Measurements from ENCODE around the gene TIMM44. TPM values are rescaled to one million over a fixed set of nuclear protein-coding genes. Genes with fewer than 3 reads are reported as not detected.

TIMM44 gene
- 10 to 100 TPM; 51.7 to 80.1 (median 78.6) TPM for total RNA-seq
- 10 to 100 TPM; 33.0 to 72.4 (median 38.8) TPM for polyA plus RNA-seq

GRCh38 chr19:7943444-7944176 lies at the start of gene TIMM44:
Gene TIMM44 (minus strand): TSS chr19:7943666. CDS start chr19:7943651, 15 bp downstream.
- Histone ChIP-seq H3K27ac (peak within 1 kb of the TSS; percentile 94 to 99 (median 96)), H3K9me3 (no peaks in the 10 kb centered on the region), H3K27me3 (no peaks in the 10 kb centered on the region), H3K36me3 (peaks cover 0 to 26% (median 13%) of the 10 kb centered on the region in 4 donors), H3K4me1 (peaks cover 3 to 53% (median 37%) of the 10 kb centered on the region in 4 donors), H3K4me3 (peak within 1 kb of the TSS; percentile 68 to 87 (median 75))
- WGBS, 2 donors: 0 to 1% methylated on average over 56 of the region's 56 CpGs
- TF ChIP-seq POLR2AphosphoS5 (IDR thresholded peaks at IDR 0.05) (peak; percentile 80 to 94 (median 91)), POLR2A (IDR thresholded peaks at IDR 0.05) (peak; percentile 60 to 71), CTCF (IDR thresholded peaks at IDR 0.05) (no peak), EP300 (IDR thresholded peaks at IDR 0.05) (no peak)
- DNase-seq: peak; percentile 100
- intact Hi-C loops (cut with DNase I): loop anchor here (1.0 kb wide), 2 partner anchors 59 to 310 kb away; no protein-coding TSS in a partner anchor

- no peaks in the 10 kb centered on the region for H3K9me3 ChIP-seq
- no peaks in the 10 kb centered on the region for H3K27me3 ChIP-seq
- intact Hi-C loops (cut with DNase I): loop anchor here (10.0 kb wide), 1 partner anchor 428 kb away; no protein-coding TSS in a partner anchor
- no peak for DNase-seq
- no peak overlapping the region for H3K27ac ChIP-seq
- H3K4me3 ChIP-seq: no peak overlapping the region
- WGBS, 2 donors: 79 to 80% methylated on average over 10 of the region's 10 CpGs
- peaks cover 0 to 24% (median 17%) of the 10 kb centered on the region in 4 donors for H3K4me1 ChIP-seq
- peaks cover 15 to 40% (median 31%) of the 10 kb centered on the region in 4 donors for H3K36me3 ChIP-seq
- TF ChIP-seq POLR2AphosphoS5 (IDR thresholded peaks at IDR 0.05) (no peak), EP300 (IDR thresholded peaks at IDR 0.05) (no peak), CTCF (IDR thresholded peaks at IDR 0.05) (no peak), POLR2A (IDR thresholded peaks at IDR 0.05) (no peak)
Measured at GRCh38 chr19:7992575-7992974, 49.1 kb upstream of the TIMM44 start.

GRCh38 chr19:7989071-7989575 lies 45.7 kb upstream of the TIMM44 start:
- no peaks in the 10 kb centered on the region for H3K9me3 ChIP-seq
- intact Hi-C loops (cut with DNase I): no loop called here
- WGBS, 2 donors: 95 to 97% methylated on average over 12 of the region's 12 CpGs

GRCh38 chr19:7988307-7988706 lies 44.8 kb upstream of the TIMM44 start:
- Histone ChIP-seq H3K27me3 (no peaks in the 10 kb centered on the region), H3K9me3 (no peaks in the 10 kb centered on the region), H3K36me3 (peaks cover 15 to 81% (median 42%) of the 10 kb centered on the region in 4 donors), H3K4me3 (no peak overlapping the region), H3K4me1 (peaks cover 0 to 22% (median 15%) of the 10 kb centered on the region in 4 donors), H3K27ac (no peak overlapping the region)
- intact Hi-C loops (cut with DNase I): no loop called here
- DNase-seq: no peak
- TF ChIP-seq POLR2AphosphoS5 (IDR thresholded peaks at IDR 0.05) (no peak), EP300 (IDR thresholded peaks at IDR 0.05) (no peak), CTCF (IDR thresholded peaks at IDR 0.05) (no peak), POLR2A (IDR thresholded peaks at IDR 0.05) (no peak)
- 88 to 89% methylated on average over 5 of the region's 5 CpGs for WGBS, 2 donors

More at GRCh38 chr19:7989071-7989575, 45.7 kb upstream of the TIMM44 start:
- no peak for DNase-seq
- Histone ChIP-seq H3K36me3 (peaks cover 15 to 73% (median 37%) of the 10 kb centered on the region in 4 donors), H3K27me3 (no peaks in the 10 kb centered on the region), H3K4me1 (peaks cover 0 to 29% (median 24%) of the 10 kb centered on the region in 4 donors), H3K4me3 (no peak overlapping the region), H3K27ac (no peak overlapping the region)
- TF ChIP-seq POLR2AphosphoS5 (IDR thresholded peaks at IDR 0.05): no peak
- TF ChIP-seq POLR2A (IDR thresholded peaks at IDR 0.05): no peak
- no peak for TF ChIP-seq EP300 (IDR thresholded peaks at IDR 0.05)
- TF ChIP-seq CTCF (IDR thresholded peaks at IDR 0.05): no peak

Measured in sigmoid colon (tissue), 7 donors.